Memory B cell (primary cell): ENCODE measurements around the gene DOCK1.

Source experiments
- ATAC-seq: fragments of 150-1000 bp; cut with Tn5 transposase; 2 replicates; pipeline ENCODE4 v1.10.0; 2021; ENCODE audit warnings: low read depth, mild to moderate bottlenecking, moderate library complexity
- DNase-seq, 2 donors: peaks; one replicate each; pipeline ENCODE4 v3.0.0; 2022; ENCODE audit warnings: low spot score in 2 of 2
- H3K27ac Mint-ChIP-seq: one replicate; pipeline ENCODE4 v1.8.0; 2022; ENCODE audit warnings: mild to moderate bottlenecking, moderate library complexity, mixed read lengths
- H3K27me3 Mint-ChIP-seq: one replicate; pipeline ENCODE4 v1.8.0; 2022; ENCODE audit warnings: mixed read lengths
- H3K36me3 Mint-ChIP-seq: one replicate; pipeline ENCODE4 v1.8.0; 2022; ENCODE audit warnings: mild to moderate bottlenecking, mixed read lengths
- H3K4me1 Mint-ChIP-seq: one replicate; pipeline ENCODE4 v1.8.0; 2022; ENCODE audit warnings: mixed read lengths
- H3K4me3 Mint-ChIP-seq: one replicate; pipeline ENCODE4 v1.8.0; 2022; ENCODE audit warnings: mild to moderate bottlenecking, moderate library complexity, mixed read lengths
- H3K9me3 Mint-ChIP-seq: one replicate; pipeline ENCODE4 v1.8.0; 2022; ENCODE audit warnings: mixed read lengths

Gene DOCK1

DNA sequence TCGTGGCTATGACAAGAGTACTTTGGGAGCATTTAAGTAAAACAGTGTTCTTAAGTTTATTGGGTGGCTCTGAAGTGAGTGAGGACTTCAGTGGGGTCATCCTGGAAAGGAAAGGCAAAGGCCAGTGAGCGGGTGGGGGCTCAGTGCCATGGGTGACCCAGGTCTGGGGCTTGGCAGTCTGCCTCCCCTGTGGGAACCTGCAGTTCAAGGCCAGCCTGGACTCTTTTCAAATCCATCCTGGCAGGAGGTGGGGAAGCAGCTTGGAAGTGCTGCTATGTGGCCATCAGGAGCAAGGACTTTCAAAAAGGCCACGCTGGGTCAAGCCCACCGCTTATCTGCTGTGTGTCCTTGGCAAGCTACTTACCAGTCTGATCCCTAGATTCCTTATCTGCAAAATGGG lies 495.0 kb downstream of the DOCK1 start:
- Mint-ChIP-seq H3K36me3 (no peaks in the 10 kb centered on the region), H3K4me3 (no peak overlapping the region), H3K27me3 (no peaks in the 10 kb centered on the region), H3K27ac (no peak overlapping the region), H3K4me1 (no peaks in the 10 kb centered on the region), H3K9me3 (peaks cover 6% of the 10 kb centered on the region)
- ATAC-seq = no peak
- no peak for DNase-seq

DNA sequence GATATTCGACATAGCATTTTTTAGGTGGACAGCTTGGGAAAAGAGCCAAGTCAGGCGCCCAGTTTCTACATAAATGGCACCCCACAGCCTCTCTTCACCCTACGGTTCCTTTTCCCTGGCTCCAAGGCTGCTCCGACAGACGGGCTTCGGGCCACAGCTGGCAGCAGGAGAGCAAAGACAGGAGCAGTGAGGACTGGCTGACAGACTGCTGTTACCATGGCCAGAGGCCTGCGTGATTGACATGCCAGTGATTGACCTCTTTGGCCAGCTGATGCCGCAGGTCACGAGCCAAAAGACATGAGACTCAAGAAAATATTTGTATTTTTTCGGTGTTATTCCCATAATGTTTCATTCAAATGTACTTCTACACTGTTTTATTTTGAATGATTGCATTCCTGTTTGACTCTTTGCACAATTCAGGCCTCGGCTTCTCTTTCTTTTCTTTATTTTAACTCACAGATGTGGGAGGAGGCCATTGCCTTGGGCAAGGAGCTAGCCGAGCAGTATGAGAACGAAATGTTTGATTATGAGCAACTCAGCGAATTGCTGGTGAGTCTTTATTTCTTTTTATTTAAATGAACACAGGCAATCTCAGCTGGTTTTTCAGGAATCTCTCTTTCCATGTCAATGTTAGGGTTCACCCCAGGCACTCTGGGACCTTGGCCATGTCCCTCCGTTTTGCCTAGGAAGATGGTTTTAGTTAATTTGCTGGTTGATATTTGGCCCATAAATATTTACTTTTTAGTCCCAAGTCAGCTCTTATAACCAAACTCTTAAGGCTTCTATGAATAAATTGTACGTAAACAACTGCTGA lies 497.6 kb downstream of the DOCK1 start:
- no peak for ATAC-seq
- Mint-ChIP-seq H3K4me1 (no peaks in the 10 kb centered on the region), H3K27me3 (no peaks in the 10 kb centered on the region), H3K36me3 (no peaks in the 10 kb centered on the region), H3K4me3 (no peak overlapping the region), H3K9me3 (peaks cover 6% of the 10 kb centered on the region), H3K27ac (no peak overlapping the region)
- DNase-seq = no peak

DNA sequence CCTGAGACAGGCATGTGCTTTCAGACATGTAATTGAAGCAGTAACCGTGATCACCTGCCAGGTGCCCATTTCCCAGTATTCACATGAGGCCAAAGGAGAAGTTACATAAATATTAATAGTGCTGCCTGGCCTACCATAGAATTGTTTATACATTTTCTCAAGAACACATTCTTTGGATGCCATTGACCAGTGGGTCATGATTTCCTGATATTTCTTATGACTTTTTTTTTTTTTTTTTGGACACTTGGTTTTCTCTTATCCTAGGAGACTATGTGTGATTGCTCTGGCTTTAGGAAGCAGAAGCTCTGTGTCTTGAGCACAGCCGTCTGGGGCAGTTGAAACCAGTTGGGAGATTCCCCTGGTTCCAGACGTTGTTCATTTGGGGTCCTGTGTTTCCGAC lies 500.0 kb downstream of the DOCK1 start:
- peaks cover 6% of the 10 kb centered on the region for H3K9me3 Mint-ChIP-seq
- H3K4me1 Mint-ChIP-seq = no peaks in the 10 kb centered on the region
- H3K27ac Mint-ChIP-seq = no peak overlapping the region
- H3K4me3 Mint-ChIP-seq = no peak overlapping the region
- H3K36me3 Mint-ChIP-seq = no peaks in the 10 kb centered on the region
- H3K27me3 Mint-ChIP-seq = no peaks in the 10 kb centered on the region
- no peak for DNase-seq
- ATAC-seq = no peak

DNA sequence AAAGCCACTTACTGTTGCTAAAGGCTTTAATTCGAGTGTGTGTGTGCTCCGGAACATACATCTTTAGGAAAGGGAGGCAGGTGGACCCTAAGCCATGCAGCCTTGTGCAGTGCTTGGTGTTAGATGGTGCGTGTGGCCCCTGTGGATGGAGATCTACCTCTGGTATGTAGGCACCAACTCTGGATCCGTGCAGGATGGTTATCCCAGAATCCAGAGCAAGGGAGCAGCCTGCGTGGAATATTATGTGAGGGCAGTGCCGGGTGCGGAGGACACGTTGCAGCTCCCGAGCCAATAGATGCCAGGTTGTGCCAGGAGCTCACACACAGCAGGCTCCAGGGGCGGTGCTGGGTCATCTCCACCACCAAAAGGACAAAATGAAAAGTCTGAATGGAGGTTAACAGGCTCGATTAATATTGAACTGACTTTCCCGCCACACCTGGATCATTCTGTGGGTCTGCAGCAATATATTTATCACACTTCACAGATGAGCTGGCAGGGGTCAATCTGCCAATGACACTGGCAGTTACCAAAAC lies 500.9 kb downstream of the DOCK1 start:
- ATAC-seq (no peak), DNase-seq (no peak)
- Mint-ChIP-seq H3K27me3 (no peaks in the 10 kb centered on the region), H3K27ac (no peak overlapping the region), H3K9me3 (peaks cover 6% of the 10 kb centered on the region), H3K4me3 (no peak overlapping the region), H3K36me3 (no peaks in the 10 kb centered on the region), H3K4me1 (no peaks in the 10 kb centered on the region)

DNA sequence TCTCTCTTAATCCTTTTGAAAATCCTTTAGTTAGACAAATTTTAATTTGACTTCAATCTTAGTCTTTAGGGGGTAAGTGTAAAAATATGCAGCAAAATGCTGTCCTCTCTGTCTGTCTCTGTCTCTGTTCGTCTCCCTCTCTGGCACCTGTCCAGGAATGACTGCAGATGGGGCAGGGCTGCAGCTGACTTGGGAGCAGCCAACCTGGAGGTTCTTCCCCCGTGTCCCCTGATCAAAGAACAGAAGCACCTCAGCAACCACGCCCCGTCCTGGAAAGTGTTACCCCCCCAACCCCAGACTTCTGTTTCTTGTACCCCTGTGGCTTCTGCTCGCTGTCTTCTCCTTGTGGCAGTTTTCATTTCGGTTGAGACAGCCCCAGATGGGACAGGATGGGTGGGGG lies 502.3 kb downstream of the DOCK1 start:
- no peak overlapping the region for H3K4me3 Mint-ChIP-seq
- ATAC-seq (no peak), DNase-seq (no peak)
- H3K9me3 Mint-ChIP-seq = no peaks in the 10 kb centered on the region
- H3K27ac Mint-ChIP-seq = no peak overlapping the region
- no peaks in the 10 kb centered on the region for H3K27me3 Mint-ChIP-seq
- H3K4me1 Mint-ChIP-seq = no peaks in the 10 kb centered on the region
- H3K36me3 Mint-ChIP-seq = no peaks in the 10 kb centered on the region

DNA sequence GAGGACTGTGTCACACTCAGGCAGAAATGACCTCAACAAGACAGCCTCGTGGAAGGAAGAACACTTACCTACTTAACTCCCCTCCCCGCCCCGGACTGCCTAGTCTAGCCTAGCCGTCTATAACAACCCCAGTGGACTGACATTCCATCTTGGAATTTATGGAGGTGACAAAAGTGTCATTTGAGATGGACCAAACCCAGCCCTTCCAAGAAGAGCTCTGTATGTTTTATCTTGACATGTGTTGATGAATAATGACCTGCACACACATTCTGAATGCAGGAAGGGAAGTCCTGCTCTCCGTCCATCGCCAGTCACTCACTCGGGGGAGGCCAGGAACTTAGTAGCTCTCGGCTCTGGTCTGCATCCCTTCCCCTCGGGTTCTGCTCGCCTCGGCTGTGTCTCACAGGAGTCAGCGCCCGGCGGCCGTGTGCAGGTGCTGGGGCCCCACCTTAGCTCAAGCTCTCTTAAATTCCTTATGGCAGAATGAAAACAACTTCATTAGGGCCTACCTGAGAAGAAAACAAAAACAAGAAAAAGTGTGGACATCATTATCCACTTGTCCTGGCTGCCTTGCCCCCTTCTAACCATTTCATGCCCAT lies 503.0 kb downstream of the DOCK1 start:
- Mint-ChIP-seq H3K9me3 (no peaks in the 10 kb centered on the region), H3K27me3 (no peaks in the 10 kb centered on the region), H3K4me1 (no peaks in the 10 kb centered on the region), H3K27ac (no peak overlapping the region), H3K4me3 (no peak overlapping the region), H3K36me3 (no peaks in the 10 kb centered on the region)
- ATAC-seq (no peak), DNase-seq (no peak)

DNA sequence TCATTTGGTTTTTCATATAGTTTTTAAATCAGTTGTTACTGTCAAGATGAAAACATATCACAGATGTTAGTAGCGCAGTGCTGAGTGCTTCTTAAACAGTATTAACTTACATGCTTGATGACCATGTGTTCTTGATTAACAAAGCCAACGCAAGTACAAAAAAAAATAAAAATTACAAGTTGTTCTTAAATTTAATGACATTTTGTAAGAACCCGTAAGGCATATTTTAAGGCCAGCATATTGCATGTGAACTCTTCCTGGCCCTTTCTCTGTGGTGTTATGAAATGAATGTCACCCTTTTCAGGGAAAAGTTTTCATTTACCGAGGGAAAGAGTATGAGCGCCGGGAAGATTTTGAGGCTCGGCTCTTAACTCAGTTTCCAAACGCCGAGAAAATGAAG lies 503.5 kb downstream of the DOCK1 start:
- no peak for ATAC-seq
- H3K4me3 Mint-ChIP-seq = no peak overlapping the region
- H3K9me3 Mint-ChIP-seq = no peaks in the 10 kb centered on the region
- H3K4me1 Mint-ChIP-seq = no peaks in the 10 kb centered on the region
- H3K27me3 Mint-ChIP-seq = no peaks in the 10 kb centered on the region
- no peak for DNase-seq
- no peak overlapping the region for H3K27ac Mint-ChIP-seq
- no peaks in the 10 kb centered on the region for H3K36me3 Mint-ChIP-seq

DNA sequence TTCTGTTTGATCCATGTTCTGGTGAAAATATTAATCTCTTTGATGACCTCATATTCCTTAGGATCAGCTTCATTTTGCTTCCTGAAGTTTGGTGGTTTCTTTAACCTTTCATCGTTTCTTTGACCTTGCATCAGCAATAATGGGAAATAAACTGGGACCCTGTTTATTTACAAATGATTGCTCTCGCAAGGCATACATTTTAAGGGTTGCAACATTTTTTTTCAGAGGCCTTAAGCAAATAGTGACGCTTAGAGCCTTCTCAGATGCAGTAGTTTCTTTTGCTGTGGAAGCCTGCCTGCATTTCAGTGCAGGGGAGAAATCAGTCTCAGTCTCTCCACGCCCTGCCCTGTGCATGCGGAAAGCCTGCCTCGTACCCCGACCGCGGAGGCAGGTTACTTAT lies 504.8 kb downstream of the DOCK1 start:
- Mint-ChIP-seq H3K4me3 (no peak overlapping the region), H3K9me3 (no peaks in the 10 kb centered on the region), H3K27me3 (no peaks in the 10 kb centered on the region), H3K4me1 (no peaks in the 10 kb centered on the region), H3K27ac (no peak overlapping the region), H3K36me3 (no peaks in the 10 kb centered on the region)
- ATAC-seq (no peak), DNase-seq (no peak)

DNA sequence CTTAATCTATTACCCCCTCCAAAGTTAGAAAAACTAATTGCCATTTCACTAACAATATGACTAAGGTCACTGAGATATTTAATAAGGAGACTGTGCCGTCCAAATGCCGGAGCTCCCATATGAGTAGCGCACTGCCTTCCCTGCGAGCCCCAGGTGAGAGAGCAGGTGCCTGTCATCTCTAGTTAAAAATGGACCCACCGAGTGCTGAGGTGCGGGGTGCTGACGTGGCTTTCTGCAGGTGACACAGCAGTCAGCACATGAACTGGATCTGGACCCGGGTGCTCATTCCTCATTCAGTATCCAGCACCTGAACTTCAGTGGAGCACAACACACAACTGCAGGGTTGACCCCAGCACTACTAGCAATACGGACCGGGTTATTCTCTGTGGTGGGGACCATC lies 505.8 kb downstream of the DOCK1 start:
- no peak overlapping the region for H3K27ac Mint-ChIP-seq
- no peak for ATAC-seq
- H3K27me3 Mint-ChIP-seq = no peaks in the 10 kb centered on the region

DNA sequence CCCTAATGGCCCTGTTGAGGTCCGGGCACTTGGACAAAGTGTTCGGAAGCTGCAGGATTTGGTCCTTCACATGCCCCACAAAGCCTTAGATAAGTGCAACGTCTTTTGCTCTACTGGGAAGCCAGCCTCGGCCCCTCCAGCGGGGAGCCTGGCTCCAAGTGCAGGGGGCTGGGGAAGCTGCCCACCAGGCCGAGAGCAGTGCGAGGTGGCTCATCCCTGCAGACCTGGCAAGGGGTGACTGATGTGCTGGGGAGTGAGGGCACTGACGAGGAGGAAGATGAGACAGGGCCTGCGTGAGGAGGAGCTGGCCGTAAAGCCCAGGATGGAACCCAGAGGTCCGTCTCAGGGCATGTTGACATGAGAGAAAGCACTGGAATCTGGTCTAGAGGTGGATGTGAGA lies 508.1 kb downstream of the DOCK1 start:
- no peaks in the 10 kb centered on the region for H3K4me1 Mint-ChIP-seq
- no peak overlapping the region for H3K27ac Mint-ChIP-seq
- no peak overlapping the region for H3K4me3 Mint-ChIP-seq
- no peaks in the 10 kb centered on the region for H3K27me3 Mint-ChIP-seq
- DNase-seq (no peak), ATAC-seq (no peak)
- H3K9me3 Mint-ChIP-seq = no peaks in the 10 kb centered on the region
- no peaks in the 10 kb centered on the region for H3K36me3 Mint-ChIP-seq

More for the DNA sequence above, 505.8 kb downstream of the DOCK1 start:
- Mint-ChIP-seq H3K36me3 (no peaks in the 10 kb centered on the region), H3K4me1 (no peaks in the 10 kb centered on the region), H3K4me3 (no peak overlapping the region), H3K9me3 (no peaks in the 10 kb centered on the region)
- no peak for DNase-seq

DNA sequence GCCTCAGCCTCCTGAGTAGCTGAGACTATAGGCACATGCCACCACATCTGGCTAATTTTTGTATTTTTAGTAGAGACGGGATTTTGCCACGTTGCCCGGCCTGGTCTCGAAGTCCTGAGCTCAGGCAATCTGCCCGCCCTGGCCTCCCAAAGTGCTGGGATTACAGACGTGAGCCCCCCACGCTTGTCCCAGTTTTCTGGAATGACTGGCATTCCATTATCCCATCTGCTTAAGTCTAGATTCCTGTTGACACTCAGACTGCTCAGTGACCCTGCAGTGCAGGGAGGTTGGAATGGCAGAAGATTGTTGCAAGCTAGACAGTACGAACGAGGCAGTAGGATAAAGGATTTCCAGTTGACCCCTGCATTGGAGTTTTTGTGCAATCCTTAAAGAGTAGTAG lies 508.8 kb downstream of the DOCK1 start:
- DNase-seq = no peak
- no peaks in the 10 kb centered on the region for H3K4me1 Mint-ChIP-seq
- H3K27ac Mint-ChIP-seq = no peak overlapping the region
- no peak for ATAC-seq
- H3K36me3 Mint-ChIP-seq = no peaks in the 10 kb centered on the region
- no peaks in the 10 kb centered on the region for H3K27me3 Mint-ChIP-seq
- H3K4me3 Mint-ChIP-seq = no peak overlapping the region
- no peaks in the 10 kb centered on the region for H3K9me3 Mint-ChIP-seq

DNA sequence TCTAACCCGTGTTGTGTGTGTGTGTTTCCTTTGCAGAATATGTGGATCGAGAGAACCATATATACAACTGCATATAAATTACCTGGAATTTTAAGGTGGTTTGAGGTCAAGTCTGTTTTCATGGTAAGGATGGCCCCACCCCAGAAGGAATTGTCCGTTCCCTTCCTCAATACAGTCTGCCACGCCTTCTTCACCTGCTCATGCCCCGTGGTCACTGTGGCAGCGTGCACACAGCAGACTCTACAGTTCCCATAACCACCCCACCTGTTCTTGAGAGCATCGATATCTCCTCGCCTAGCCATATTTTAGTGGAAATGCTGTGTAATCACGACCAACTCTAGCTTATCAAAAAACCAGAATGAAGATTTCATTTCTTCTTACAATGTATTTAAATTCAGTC lies 509.9 kb downstream of the DOCK1 start:
- no peak for DNase-seq
- Mint-ChIP-seq H3K27me3 (no peaks in the 10 kb centered on the region), H3K27ac (no peak overlapping the region), H3K4me3 (no peak overlapping the region), H3K4me1 (no peaks in the 10 kb centered on the region), H3K36me3 (no peaks in the 10 kb centered on the region), H3K9me3 (no peaks in the 10 kb centered on the region)
- ATAC-seq = no peak

DNA sequence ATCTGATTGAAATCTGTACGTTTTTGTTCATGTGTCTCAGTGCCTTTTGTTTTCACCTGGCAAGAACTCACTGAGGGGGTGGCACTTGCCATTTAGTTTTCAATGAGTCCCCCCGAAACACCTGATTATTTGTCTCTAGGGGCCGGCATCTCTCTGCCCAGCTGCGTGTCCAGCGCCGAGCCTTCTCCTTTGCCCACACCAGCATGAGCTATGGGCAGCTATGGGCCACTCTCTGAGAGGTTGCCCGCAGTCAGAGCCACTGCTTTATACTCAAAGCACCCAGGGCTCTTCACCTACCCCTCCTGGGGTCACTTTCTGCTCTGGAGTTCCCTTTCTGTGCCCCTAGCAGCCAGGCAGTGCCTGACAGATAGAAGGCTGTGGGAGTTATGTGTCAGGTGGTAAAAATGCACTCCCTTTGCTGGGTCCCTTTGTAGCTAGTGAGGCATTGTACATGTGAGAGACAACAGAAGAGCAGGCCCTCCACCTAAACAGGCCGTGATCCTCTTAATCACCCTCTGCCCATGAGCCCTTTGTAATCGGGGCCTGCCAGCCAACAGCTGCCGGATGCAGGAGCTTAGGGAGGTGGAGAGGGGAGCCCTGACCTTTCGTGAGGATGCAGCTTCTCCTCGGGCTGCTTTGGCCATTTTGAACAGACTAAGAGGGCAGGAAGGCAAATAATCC lies 510.8 kb downstream of the DOCK1 start:
- no peaks in the 10 kb centered on the region for H3K27me3 Mint-ChIP-seq
- no peaks in the 10 kb centered on the region for H3K36me3 Mint-ChIP-seq
- H3K27ac Mint-ChIP-seq = no peak overlapping the region
- no peak overlapping the region for H3K4me3 Mint-ChIP-seq
- no peak for DNase-seq
- no peaks in the 10 kb centered on the region for H3K9me3 Mint-ChIP-seq
- H3K4me1 Mint-ChIP-seq = no peaks in the 10 kb centered on the region
- no peak for ATAC-seq

DNA sequence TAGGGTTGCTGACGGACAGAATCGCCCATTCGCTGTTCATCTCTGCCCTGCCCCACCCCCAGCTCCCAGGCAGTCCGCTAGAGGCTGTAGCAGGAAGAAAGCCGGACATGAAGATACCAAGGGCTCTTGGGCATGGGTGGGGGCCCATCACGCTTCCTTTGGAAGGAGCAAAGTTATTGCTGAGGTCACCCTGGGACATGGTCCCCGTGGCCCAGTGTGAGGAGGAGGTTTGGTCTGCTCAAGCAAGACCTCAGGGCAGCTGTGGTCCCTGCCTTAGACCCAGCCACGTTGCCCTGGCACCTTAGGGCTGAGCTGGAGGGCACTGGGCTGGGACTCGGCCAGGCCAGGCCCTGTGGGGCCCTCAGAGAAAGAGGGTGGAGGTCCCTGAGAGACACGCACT lies 511.8 kb downstream of the DOCK1 start:
- H3K4me1 Mint-ChIP-seq = no peaks in the 10 kb centered on the region
- H3K36me3 Mint-ChIP-seq = no peaks in the 10 kb centered on the region
- ATAC-seq = no peak
- no peak overlapping the region for H3K27ac Mint-ChIP-seq
- no peaks in the 10 kb centered on the region for H3K27me3 Mint-ChIP-seq
- no peaks in the 10 kb centered on the region for H3K9me3 Mint-ChIP-seq
- no peak overlapping the region for H3K4me3 Mint-ChIP-seq
- DNase-seq = no peak
